Amniotic epithelial cell (primary cell): Measurements from ENCODE around the gene SRXN1.

ENCODE experiments used
- DNase-seq: peaks from one replicate; pipeline ENCODE4 v3.0.0-alpha.2; 2010; ENCODE audit warnings: low read depth

The SRXN1 gene

DNA sequence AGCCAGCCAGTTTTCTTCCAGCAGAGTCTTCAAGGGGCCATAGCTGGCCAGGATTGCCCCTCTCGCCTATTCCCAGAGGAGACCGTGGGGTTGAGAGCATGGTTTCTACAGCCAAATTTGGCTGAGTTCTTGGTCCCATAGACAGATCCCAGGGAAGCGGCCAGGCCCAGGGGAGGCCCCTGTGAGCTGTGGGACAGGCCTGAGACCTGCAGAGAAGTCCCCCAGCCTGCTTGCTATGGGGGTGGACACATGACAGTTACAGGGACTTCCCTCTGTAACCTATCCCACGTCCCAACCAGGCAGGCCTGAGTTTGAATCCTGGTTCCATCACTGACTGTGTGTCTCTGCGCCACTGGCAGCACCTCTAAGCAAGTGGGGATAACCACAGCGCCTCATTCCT is 45.5 kb downstream of the SRXN1 start:
- DNase-seq, result no peak

DNA sequence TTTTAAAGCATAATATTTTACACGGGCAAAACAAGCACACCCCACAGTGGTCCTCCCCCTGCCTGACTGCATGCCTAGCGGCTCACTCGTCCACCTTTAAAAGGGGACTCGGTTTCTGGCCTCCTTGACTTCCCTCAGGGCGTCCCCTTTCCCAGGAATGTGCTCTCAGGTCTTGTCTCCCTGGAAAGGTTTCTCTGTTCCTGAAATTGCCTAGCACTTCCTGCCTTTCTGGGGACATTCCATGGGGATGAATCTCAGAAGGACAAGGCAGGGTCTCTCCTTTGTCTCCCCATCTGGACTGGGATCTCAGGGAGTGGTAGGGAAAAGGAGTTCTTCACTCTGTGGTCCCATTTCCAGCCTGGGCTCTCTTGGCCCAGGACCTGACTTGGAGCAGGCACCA is 47.8 kb downstream of the SRXN1 start:
- DNase-seq, result no peak

DNA sequence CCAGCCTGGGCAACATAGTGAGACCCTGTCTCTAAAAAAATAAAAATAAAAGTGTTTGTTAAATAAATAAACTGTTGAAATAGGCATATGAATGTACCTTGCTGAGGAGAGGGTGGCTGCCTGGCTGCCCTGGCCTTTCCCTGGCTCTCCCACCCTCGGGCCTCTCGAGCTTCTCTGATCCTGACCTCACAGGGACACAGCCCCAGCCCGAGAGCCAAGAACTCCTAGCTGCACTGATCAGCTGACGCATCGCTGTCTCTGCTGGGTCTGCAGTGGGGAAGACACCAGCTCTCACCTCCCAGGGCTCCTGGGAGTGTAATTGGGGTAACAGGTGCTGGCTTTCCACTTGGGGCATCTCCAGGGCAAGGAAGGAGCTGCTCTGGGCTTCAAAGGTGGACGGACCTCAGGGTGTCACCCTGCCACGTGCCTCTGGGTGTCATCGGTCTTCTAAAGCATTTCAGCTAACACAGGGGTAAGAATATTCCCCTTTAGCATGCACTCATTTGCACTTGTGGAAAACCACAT is 49.8 kb downstream of the SRXN1 start:
- no peak for DNase-seq

DNA sequence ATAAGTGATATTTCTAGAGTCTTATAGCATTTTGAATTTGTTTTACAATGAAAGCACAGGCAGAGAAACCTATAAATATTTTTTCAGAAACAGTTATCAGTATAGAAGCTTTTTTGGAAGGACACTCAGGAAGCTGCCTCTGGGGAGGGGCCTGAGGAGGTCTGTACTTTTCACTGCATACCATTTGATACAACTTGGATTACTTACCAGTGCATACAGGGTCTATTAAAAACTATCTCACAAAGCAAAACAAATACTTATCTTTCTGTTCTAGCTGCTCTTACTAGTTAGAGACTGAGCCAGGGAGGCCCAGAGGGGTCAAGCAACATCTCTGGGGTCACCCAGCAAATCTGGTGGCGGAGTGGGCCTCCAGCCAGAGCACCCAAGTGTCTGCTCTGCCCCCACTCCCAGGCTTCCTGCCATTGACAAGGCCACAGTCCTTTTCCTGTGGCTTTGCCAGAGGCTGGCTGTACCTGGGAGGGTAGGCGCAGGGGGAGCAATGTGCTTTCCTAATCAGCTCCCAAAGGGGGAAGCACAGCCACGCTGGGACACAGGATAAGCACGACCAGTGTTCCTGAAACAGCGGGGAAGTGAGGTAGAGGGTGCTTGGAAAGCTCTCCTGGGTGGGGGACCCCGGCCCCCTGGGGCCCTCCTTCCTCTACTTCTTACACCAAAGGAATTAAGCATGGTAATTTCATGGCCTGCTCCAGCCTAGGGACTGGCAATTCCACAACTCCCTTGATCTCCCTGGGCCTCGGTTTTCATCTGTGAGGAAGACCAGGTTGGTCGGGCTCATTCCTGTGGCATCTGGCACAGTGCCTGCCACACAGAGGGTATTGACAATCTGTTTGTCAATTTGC is 50.7 kb downstream of the SRXN1 start:
- no peak for DNase-seq

DNA sequence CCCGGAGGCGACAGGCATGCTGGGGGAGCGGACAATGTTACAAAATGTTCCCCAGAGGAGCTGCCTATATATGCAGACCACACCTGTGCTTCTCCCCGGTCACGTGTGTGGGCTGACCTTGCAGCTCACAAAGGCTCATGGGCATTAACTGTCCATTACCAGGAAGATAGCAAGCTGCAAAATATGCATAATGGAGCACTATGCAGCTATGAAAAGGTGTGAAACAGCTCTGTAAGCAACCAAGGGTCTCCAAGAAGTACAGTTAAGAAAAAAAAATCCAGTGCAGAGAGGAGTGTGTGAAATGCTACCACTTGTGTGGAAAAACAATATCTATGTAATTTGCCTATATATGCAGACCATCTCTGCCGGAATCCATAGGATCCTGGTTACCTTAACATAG is 52.3 kb downstream of the SRXN1 start:
- DNase-seq, result no peak

DNA sequence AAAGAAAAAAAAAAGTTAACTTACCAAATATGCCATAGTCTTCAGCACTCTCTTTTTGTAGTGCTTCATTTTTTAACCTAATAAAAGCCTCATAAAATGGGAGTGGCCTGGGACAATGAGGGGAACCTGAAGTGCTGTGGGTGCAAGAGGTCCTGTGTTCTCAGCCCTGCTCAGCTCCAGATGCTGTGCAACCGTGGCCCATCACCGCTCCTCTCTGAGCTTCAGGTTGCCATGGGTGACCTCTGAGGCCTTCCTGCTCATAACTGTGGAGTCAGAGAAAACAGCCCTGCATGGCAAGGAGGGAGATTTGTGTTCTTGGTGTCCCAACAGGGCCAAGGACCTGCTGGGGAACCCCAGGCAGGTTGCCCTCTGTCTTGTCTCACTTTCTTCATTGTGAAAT is 52.9 kb downstream of the SRXN1 start:
- DNase-seq, result no peak

DNA sequence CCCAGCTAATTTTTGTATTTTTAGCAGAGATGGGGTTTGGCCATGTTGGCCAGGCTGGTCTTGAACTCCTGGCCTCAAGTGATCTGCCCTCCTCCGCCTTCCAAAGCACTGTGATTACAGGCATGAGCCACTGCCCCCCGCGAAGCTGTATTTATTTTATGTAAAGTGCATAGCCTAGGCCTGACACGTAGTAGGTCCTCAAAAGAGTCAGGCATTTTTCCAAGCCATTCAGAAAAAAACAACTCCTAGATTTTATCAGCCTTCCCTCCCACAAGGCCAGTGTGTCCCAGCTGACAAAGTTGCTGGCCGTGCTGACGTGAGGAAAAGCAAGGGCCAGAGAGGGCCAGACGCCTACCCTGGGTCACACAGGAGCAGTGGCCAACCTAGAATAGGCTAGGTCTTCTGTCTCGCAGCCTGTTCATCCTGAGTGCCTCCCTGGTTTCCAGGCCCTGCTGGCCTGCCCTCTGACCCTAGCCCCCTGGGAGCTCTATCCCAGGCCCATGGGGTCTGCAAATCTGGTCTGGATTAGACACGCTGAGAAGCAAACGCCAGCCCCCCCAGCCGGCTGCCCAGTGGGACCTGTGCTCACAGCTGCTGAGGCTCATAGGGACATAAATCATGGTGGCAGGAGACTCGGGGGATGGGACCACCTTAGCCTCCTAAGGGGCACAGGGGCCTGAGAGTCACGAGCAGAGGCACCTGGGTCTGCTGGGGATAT is 54.7 kb downstream of the SRXN1 start:
- DNase-seq, result no peak

DNA sequence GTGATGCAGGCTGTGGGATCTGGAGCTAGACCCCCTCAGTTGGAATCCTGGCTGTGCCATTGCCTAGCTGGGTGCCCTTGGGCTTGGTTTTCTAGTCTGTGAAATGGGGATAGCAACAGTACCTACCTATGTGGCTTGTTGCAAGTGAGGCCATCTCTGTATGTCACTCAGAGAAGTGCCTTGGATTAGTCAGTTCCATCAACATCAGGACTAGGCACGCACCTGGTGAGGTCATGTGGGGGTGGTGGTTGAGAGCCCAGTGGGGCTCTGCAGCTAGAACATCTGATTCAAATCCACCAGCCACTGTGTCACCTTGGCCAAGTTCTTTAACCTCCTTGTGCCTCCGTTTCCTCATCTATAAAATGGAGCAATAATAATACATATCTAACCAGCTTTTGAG is 55.4 kb downstream of the SRXN1 start:
- DNase-seq, result no peak
